GM19463 (cell line): ENCODE results near the gene OTOS.

ENCODE experiments used
- ATAC-seq: cut with Tn5 transposase; IDR thresholded peaks from one replicate; pipeline ENCODE4 v1.9.1; 2021; ENCODE audit warnings: mild to moderate bottlenecking, moderate library complexity; ENCODE audit not compliant: unreplicated experiment

Gene OTOS

GRCh38 chr2:240123821-240124650 lies 16.4 kb downstream of the OTOS start:
- ATAC-seq: no peak

GRCh38 chr2:240121675-240122074 lies 18.8 kb downstream of the OTOS start:
- ATAC-seq: no peak

- ATAC-seq: no peak
Observed at GRCh38 chr2:240121190-240121589, 19.3 kb downstream of the OTOS start.

GRCh38 chr2:240114233-240114632 lies 26.2 kb downstream of the OTOS start:
- ATAC-seq: no peak

GRCh38 chr2:240112914-240113690 lies 27.4 kb downstream of the OTOS start:
- ATAC-seq: no peak

- no peak for ATAC-seq
Observed at GRCh38 chr2:240111253-240111652, 29.2 kb downstream of the OTOS start.

- ATAC-seq: no peak
Observed at GRCh38 chr2:240109386-240109785, 31.1 kb downstream of the OTOS start.

GRCh38 chr2:240107477-240107796 lies 33.0 kb downstream of the OTOS start:
- no peak for ATAC-seq

GRCh38 chr2:240106765-240107476 lies 33.5 kb downstream of the OTOS start:
- ATAC-seq: no peak

- ATAC-seq: no peak
Observed at GRCh38 chr2:240105982-240106381, 34.5 kb downstream of the OTOS start.

- ATAC-seq: no peak
Observed at GRCh38 chr2:240103136-240103535, 37.3 kb downstream of the OTOS start.

- ATAC-seq: no peak
Observed at GRCh38 chr2:240098349-240098748, 42.1 kb downstream of the OTOS start.

- ATAC-seq: no peak
Observed at GRCh38 chr2:240095556-240096523, 44.6 kb downstream of the OTOS start.

GRCh38 chr2:240089306-240089705 lies 51.2 kb downstream of the OTOS start:
- ATAC-seq: no peak
